ENCODE measurements around the gene KLK1.

KLK1 gene

DNA sequence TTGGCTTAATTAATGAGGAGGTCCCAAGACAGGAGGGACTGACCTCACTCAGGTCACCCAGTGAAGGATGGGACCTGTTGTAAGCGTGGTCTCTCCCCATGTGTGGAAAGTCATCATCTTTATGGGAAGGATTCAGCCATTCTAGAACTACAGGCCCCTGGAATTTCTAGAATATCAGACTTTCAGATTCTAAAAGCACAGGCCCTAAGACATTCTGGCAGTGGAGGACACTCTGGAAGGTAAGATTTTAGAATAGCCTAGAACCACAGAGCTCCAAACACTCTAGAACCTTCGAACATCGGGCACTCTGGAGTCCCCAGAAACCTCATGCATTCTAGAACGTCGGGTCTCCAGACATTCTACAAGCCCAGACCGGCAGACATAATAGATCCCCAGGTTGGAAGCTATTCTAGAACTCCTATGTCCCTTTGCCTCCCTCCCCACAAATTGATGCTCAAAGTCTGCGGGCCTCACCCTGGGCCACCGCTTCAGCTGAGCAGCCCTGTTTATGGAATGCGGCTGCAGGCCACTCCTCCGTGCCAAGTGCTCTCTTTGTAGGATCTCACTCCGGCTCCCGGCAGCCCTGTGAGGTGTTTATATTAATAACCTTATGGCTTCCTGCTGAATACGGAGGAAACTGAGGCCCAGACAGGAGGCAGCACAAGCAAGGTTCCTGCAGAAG, 11.7 kb upstream of the KLK1 start:
- TF ChIP-seq, protein P1, sequence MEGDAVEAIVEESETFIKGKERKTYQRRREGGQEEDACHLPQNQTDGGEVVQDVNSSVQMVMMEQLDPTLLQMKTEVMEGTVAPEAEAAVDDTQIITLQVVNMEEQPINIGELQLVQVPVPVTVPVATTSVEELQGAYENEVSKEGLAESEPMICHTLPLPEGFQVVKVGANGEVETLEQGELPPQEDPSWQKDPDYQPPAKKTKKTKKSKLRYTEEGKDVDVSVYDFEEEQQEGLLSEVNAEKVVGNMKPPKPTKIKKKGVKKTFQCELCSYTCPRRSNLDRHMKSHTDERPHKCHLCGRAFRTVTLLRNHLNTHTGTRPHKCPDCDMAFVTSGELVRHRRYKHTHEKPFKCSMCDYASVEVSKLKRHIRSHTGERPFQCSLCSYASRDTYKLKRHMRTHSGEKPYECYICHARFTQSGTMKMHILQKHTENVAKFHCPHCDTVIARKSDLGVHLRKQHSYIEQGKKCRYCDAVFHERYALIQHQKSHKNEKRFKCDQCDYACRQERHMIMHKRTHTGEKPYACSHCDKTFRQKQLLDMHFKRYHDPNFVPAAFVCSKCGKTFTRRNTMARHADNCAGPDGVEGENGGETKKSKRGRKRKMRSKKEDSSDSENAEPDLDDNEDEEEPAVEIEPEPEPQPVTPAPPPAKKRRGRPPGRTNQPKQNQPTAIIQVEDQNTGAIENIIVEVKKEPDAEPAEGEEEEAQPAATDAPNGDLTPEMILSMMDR (conservative IDR thresholded peaks at IDR 0.05): no peak
- peak overlapping the region; percentile 100 for H3K27ac ChIP-seq

DNA sequence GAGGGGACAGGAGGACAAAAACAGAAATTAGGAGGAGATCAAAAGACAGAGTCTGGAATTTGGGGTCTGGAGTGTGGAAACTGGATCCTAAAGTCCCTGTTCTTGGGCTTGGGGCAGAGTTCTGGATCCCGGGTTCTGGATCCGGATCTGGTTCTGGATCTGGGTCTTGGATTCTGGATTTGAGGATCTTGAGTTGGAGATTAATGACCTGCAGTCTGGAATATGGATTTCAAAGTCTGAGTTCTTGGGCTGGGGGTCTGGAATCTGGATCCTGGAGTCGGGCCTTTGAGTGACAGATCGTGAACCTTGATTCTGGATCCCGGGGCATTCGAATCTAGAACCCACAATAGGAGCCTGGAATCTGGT, 10.2 kb upstream of the KLK1 start:
- TF ChIP-seq, protein P1 (conservative IDR thresholded peaks at IDR 0.05): no peak
- H3K27ac ChIP-seq: peak overlapping the region; percentile 100; the same call in 1 of the 2 replicates

DNA sequence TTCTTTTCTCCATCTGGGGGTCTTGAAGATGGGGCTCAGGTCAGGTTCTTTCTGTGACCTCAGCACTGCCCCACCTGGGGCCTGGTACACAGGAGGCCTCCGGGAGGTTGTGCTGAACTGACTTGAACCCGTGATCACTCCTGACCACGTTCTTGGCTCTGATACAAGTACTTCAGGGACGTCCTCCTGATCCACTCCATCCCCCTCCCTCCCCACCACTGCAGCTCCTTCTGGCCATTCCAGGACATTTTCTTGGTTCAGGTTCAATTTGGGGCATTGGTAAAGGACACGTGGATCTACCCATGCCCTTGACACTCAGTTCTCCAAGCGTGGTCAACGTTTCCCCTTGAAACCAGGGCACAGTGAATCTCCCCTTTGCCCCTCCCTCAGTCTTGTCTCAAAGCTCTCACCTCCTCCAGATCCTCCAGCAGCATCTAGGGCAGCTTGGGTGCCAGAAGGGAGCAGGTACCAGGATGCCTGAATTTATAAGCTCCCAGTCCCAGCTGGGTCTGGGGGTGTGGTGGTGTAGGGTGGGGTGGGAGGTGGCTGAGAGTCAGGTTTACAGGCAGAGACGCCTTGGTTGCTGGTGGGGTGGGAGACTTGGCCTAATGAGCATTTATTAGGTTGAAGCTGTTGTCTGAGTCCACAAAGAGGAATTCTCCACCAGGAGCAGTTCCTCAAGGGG, 9.7 kb upstream of the KLK1 start, which contains the start of gene KLK15:
Gene KLK15 (minus strand): TSS at position 458 of the 685 bp plus-strand sequence. CDS start 2,082 bp downstream, outside the sequence.
- TF ChIP-seq, protein P1 (conservative IDR thresholded peaks at IDR 0.05): no peak
- peak within 1 kb of the TSS; percentile 100 for H3K27ac ChIP-seq

DNA sequence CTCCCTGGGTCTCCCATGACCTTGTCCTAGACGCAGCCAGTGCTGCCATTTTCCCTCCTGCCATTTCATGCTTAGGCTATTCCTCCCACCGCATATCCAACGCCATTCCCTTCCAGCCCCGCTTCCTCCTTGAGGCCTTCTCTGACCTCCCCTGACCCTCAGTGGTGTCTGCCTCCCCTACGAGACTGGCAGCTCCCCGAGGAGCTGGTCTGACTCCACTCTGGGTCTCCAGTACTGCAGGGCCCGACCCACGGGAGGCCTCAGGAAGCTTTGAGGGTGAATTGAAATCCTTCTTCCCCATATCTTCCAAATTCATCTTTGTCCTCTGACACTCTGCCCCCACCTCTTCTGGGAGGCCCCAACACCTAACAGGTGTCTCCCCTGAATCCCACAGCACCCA, 9.1 kb upstream of the KLK1 start:
- TF ChIP-seq, protein P1 (conservative IDR thresholded peaks at IDR 0.05): no peak
- H3K27ac ChIP-seq: no peak overlapping the region

DNA sequence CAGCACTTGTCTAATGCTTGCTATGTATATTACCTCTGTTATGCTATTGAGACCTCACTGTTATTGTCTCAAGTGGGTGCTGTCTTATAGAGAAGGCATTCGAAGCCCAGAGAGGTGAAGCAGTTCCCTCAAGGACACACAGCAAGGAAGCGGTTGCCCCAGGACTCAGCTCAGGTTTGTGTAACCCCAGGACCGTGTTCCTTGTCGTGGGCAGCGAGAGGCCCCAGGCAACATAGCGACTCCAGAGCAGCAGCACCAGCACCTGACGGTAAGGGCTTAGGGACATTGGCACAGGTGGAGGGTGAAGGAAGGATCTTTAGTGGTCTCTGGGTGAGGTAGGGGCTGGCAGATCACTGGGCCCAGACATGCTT, 7.4 kb upstream of the KLK1 start:
- no peak overlapping the region for H3K27ac ChIP-seq
- TF ChIP-seq, protein P1 (conservative IDR thresholded peaks at IDR 0.05): no peak

DNA sequence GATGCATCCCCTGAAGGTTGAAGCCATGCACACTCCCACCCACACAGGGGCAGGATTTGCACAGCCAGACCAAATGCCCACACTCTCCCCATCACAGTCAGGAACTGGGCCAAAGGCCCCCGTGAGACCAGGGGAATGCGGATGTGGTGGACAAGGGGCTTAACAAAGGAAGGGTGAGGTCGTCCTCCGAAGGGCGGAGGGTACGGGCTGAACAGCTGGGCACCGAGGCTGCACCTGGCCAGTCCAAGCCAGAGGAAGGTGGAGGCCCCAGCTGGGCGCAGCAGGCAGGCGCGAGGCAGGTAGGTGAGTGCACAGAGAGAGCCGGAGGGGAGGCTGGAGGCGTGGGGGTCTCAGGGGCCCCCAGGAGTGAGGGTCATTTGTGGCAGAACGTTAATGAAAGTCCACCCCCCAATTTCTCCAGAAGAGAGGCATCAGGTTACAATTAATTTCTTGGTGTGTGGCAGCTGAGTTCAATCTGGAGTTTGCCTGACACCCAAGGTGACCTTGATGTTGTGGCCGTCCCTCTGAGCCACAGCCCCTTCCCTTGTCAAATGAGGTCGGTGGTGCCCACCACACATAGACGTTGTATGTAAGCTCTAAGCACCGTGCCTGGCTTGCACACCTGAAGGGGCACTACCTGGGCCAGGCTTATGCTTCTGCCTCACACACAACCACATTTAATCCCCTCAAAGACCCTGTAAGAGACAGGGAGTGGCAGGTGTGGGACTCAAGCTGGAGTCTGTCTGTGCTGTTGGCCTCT, 6.9 kb upstream of the KLK1 start:
- TF ChIP-seq, protein P1 (conservative IDR thresholded peaks at IDR 0.05): no peak
- no peak overlapping the region for H3K27ac ChIP-seq

DNA sequence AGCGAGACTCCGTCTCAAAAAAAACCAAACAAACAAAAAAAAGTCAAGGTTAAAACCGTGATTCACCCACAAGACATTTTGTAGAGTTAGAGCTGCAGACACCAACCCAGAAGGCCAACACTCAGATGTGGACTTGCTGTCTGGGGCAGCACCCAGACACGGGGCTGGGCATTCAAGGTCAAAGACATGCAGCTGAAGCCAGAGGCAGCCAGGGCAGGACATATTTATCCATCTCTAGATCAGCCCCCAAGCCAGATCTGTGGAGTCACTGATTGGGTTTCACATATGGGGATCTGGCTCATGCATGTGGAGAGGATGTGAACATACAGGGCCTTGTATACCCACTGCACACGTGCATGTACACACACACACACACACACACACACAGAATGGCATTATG, 6.2 kb upstream of the KLK1 start:
- TF ChIP-seq, protein P1 (conservative IDR thresholded peaks at IDR 0.05): no peak
- no peak overlapping the region for H3K27ac ChIP-seq
